ENCODE data around the gene DNM1.

The DNM1 gene

DNA sequence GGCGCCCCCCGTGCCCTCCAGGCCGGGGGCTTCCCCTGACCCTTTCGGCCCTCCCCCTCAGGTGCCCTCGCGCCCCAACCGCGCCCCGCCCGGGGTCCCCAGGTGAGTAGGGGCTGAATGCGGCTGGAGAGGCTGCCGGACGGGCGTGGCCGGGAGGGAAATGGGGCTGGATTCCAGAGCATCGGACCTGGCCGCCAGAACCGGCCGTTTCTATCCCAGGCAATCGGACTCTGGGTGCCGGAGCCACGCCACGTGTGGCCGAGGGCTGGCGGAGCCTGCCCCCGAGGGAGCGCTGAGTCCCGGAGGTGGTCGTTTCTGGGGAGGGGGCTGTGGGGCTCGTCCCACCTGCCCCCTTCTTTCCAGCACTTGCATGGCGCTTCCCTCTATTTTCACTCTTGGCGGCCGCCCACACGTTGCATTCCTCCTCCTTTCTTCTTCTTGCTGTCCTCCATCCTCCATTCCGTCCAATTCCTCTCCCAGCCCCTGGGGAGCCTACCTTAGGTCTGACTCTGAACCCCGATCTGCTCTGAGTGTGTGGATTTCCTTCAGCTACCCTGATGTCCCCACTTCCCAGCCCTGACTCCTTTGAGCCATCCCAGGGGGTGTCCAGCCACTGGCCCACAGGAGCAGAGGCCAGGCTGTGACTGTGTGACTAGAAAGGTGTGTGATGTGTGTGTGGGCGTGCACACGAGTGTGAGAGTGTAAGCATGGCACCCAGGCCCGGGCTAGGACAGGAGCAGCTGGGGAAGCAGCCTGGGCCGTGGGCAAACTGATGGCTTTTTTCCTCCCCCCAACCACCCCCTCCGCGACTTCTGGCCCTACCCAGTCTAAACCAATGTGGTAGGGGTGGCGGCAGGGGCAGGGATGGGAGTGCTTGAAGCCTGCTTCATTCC, 47.9 kb downstream of the DNM1 start:
- peak; percentile 16 for DNase-seq (ENCODE audit: low read depth, low spot score)

- DNase-seq (ENCODE audit: low read depth, low spot score): peak; percentile 28
Measured at GRCh38 chr9:128251732-128252100, 48.5 kb downstream of the DNM1 start.

GRCh38 chr9:128252317-128253139, 49.3 kb downstream of the DNM1 start:
- no peak for DNase-seq (ENCODE audit: low read depth, low spot score)

GRCh38 chr9:128253140-128253990, 50.2 kb downstream of the DNM1 start:
- DNase-seq (ENCODE audit: low read depth, low spot score): peak; percentile 10

DNA sequence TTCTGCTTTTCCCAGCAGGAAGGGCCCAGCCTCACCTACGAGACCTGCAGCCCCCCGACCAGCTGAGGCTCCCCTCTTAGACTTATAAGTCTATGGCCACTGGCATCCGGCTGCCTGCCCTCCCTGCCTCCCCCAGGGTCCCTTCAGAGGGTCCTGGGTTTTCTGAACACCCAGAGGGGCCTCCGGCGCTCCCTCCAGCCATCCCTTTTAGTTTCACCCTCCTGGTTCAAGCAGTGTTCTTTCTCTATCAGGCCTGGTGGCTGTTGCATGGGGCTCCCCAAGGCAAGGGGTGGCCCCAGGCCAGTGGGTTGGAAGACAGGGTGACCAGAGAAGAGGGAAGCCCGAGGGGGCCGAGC, 50.8 kb downstream of the DNM1 start:
- no peak for DNase-seq (ENCODE audit: low read depth, low spot score)

DNA sequence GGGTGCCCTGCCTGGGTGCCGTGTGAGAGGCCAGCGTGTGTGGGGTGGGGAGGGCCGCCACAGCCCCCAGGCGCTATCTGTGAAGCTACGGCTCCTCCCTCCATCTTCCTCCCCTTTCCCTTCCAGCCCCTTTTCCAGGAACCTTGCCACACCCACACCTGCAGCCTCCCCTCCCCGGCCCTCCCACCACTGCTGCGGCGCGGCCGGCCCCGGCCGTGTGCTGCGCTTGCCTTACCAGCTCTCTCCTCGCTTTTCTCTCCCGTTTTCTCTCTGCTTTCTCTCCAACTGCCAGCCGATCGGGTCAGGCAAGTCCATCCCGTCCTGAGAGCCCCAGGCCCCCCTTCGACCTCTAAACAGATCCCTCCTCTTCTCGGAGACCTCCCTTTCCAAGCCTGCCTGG, 51.2 kb downstream of the DNM1 start:
- peak; percentile 71 for DNase-seq (ENCODE audit: low read depth, low spot score)

DNA sequence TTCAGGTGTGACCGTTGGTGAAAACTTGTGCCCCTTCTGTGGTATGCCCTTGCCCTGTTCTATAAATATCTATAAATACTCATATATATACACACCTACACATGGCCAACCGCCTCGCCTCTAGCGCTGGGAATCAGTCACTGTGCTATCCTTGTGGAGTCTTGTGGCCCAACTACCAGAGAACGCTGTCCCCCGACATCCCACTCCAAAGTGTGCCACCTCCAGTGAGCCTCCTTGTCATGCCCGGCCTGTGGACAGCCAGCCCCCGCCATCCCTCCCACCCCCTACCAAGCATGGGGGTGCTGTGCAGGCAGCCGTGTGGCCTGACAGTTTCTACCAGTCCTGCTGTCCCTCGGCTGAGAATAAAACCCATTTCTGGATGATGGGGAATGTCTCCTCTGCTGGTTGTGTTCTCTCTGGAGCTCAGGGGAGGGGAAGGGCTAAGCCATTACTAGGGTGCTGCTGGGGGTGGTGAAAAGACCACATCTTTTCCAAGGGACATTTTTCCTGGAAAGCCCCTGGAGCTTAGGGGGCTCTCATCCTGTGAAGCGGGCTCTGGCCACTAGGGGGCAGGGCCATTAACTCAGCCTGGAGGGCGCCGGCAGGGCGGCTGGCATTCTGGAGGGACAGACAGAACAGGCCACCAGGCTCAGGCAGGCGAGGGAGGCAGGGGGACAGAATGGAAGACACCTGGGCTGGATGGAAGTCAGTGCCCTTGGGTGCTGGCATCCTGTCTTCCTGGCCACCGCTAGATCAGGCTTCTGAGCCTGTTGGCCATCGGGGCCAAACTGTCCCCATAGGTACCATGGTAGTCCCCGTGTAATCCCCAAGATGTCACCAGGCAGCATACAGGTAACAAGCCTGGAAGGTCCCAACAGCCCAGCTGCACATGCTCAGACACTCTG, 51.9 kb downstream of the DNM1 start:
- DNase-seq (ENCODE audit: low read depth, low spot score): peak; percentile 87

GRCh38 chr9:128257086-128257825, 54.1 kb downstream of the DNM1 start:
- no peak for DNase-seq (ENCODE audit: low read depth, low spot score)

DNA sequence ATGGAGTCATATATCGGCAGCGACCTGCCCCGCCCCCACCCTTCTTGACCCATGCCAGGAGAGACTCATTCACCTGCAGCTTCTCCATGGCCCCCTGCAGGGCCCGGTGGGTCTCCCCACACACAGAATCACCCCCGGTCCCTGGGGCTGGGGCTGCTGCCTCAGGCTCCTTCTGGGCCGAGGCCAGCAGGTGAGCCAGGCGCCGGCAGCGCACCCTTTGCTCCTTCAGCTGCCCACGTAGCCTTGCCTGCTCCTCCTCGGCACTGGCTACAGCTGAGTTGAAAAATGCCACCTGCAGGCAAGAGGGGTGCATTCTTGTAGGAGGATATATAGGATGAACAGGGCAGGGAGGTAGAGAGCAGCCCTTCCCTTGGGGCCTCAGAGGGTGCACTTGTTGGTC, 54.7 kb downstream of the DNM1 start:
- DNase-seq (ENCODE audit: low read depth, low spot score): no peak

GRCh38 chr9:128258326-128258725, 55.1 kb downstream of the DNM1 start:
- DNase-seq (ENCODE audit: low read depth, low spot score): no peak

- peak; percentile 36 for DNase-seq (ENCODE audit: low read depth, low spot score)
Measured at GRCh38 chr9:128259156-128259555, 56.0 kb downstream of the DNM1 start.

DNA sequence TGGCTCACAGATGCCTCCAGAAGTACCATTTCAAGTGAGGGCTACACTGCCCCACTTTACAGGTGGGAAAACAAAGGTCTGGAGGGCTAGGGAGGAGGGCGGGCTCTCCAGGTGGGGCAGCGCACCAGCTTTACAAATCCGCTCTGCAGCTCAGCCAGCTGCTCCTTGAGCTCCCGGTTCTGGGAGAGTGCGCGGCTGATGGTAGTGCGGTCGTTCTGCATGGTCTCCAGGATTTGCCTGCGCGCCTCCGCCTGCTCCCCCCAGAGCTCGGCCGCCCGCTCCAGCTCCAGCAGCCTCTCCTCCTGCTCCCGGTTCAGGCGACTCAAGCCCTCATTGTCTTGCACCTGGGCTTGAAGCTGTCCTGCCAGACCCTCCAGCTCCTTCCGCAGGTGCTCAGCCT, 57.2 kb downstream of the DNM1 start:
- no peak for DNase-seq (ENCODE audit: low read depth, low spot score)

DNA sequence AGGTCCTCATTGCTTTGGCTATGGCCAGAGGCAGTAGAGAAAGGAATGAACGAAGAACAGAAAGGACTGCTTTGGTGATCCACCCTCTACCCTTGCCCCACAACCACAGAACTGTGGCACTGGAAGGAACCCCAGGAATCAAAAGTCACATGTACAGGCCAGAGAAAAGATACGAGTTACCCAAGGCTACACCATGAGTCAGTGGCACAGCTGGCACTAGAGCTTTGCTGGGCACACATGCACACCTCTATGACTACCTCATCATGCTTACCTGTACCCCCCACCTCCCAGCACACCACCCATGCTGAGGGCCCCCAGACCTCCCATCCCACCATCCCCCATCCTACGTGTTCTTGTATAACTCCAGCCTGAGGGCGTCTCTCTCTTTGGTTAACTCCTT, 59.5 kb downstream of the DNM1 start:
- no peak for DNase-seq (ENCODE audit: low read depth, low spot score)

DNA sequence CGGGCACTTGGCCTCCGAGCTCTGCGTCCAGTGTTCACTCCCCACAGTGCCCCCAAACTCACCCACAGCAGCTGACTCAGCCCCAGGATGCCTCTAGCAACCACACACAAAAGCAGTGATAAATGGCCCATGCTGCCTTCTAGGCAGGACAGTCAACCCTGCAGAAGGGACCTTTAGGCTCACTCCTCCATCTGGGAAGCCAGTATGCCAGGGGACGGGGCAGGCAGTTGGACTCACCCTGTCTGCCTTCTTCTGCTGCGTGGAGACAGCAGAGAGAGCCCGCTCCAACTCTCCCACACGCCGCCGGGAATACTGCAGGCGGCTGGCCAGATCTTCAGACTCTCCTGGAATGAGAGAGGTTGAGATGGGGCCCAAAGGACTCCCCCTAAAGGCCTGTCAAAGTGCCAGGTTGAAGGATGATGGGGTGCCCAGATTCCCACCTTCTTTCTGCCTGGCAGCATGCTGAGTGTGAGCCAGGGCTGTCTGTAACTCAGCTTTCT, 62.2 kb downstream of the DNM1 start:
- no peak for DNase-seq (ENCODE audit: low read depth, low spot score)

DNA sequence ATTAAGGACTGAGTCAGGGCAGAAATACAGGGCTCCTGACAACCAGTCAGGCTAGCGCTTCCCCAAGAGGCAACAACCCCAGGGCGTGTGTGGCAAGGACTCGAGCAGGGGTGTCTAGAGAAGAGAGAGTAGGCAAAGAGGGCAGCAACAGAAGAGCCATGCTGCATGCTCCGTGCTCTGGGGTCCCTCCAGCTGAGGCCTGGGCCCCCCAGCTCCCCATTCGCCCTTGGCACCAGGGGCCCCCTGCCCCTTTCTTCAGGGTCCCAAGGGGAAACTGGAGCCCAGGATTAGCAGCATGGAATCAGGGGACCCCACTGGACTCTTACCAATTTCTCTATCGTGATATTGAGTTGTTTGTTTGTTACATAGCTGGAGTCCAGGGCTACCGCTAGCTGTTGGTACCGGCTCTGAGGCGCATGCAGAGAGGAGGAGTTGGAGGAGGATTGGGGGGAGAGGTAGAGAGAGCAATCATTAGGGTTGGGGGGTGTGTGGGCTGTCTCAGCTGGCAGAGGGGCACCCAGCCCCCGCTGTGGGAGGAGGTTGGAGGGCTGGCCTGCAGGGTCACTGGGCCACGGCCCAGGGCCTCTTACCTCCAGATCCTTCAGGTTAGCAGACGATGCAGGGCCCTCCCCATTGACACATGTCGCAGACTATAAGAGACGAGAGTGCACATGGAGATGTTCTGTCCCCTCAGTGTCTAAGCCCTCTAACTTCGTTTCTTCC, 63.9 kb downstream of the DNM1 start:
- DNase-seq (ENCODE audit: low read depth, low spot score): no peak

GRCh38 chr9:128271112-128271511, 67.9 kb downstream of the DNM1 start:
- no peak for DNase-seq (ENCODE audit: low read depth, low spot score)

- DNase-seq (ENCODE audit: low read depth, low spot score): no peak
Measured at GRCh38 chr9:128271512-128271911, 68.3 kb downstream of the DNM1 start.

GRCh38 chr9:128274245-128274644, 71.1 kb downstream of the DNM1 start:
- no peak for DNase-seq (ENCODE audit: low read depth, low spot score)

Data from ELF-1 (cell line).